Measurements from ENCODE around the gene COL6A2. TPM values are rescaled to one million over a fixed set of nuclear protein-coding genes. Genes with fewer than 3 reads are reported as not detected.
"Not testable (repeated sequence)": the region's sequence is repeated elsewhere in the genome, so short reads cannot be mapped to it uniquely, and the experiment has no call there.

Gene COL6A2
- total RNA-seq, 4 donors from 2014 or later = 321 to 1,200 (median 948) TPM

- intact Hi-C loops (cut with DNase I; ENCODE audit: low total_unique reads) = no loop called here
- TF ChIP-seq CTCF (IDR thresholded peaks at IDR 0.05) (no peak), POLR2A (IDR thresholded peaks at IDR 0.05) (no peak)
- Histone ChIP-seq H3K27ac (peak overlapping the region; percentile 98 to 99), H3K9me3 (no peaks in the 10 kb centered on the region), H3K27me3 (no peaks in the 10 kb centered on the region), H3K36me3 (no peaks in the 10 kb centered on the region), H3K4me1 (peaks cover 5 to 36% of the 10 kb centered on the region in 2 donors), H3K4me3 (no peak overlapping the region)
- DNase-seq = peak in 1 of 2 donors; percentile 24
Measured at GRCh38 chr21:46058431-46059145, 39.3 kb upstream of the COL6A2 start.

- peak in 1 of 2 donors; percentile 25 for DNase-seq
- intact Hi-C loops (cut with DNase I; ENCODE audit: low total_unique reads) = no loop called here
Measured at GRCh38 chr21:46059195-46059594, 38.7 kb upstream of the COL6A2 start.

GRCh38 chr21:46059711-46060455, 38.0 kb upstream of the COL6A2 start:
- DNase-seq = peak in 1 of 2 donors; percentile 20
- H3K9me3 ChIP-seq; intact Hi-C loops (cut with DNase I; ENCODE audit: low total_unique reads): not testable (repeated sequence)

More at GRCh38 chr21:46059195-46059594, 38.7 kb upstream of the COL6A2 start:
- H3K36me3 ChIP-seq = no peaks in the 10 kb centered on the region
- H3K27me3 ChIP-seq = no peaks in the 10 kb centered on the region
- no peak overlapping the region for H3K4me3 ChIP-seq
- no peak for TF ChIP-seq POLR2A (IDR thresholded peaks at IDR 0.05)
- TF ChIP-seq CTCF (IDR thresholded peaks at IDR 0.05) = no peak
- no peaks in the 10 kb centered on the region for H3K9me3 ChIP-seq
- H3K27ac ChIP-seq = peak overlapping the region; percentile 96 to 99
- H3K4me1 ChIP-seq = peaks cover 5 to 33% of the 10 kb centered on the region in 2 donors

GRCh38 chr21:46060596-46061061, 37.3 kb upstream of the COL6A2 start:
- peak; percentile 88 to 93 for DNase-seq
- Histone ChIP-seq H3K36me3 (no peaks in the 10 kb centered on the region), H3K4me3 (no peak overlapping the region), H3K4me1 (peaks cover 15 to 29% of the 10 kb centered on the region in 2 donors), H3K27ac (peak overlapping the region; percentile 96 to 99), H3K9me3 (no peaks in the 10 kb centered on the region), H3K27me3 (no peaks in the 10 kb centered on the region)
- intact Hi-C loops (cut with DNase I; ENCODE audit: low total_unique reads) = no loop called here
- no peak for TF ChIP-seq CTCF (IDR thresholded peaks at IDR 0.05)
- TF ChIP-seq POLR2A (IDR thresholded peaks at IDR 0.05) = peak; percentile 10 to 20

More at GRCh38 chr21:46059711-46060455, 38.0 kb upstream of the COL6A2 start:
- H3K4me3 ChIP-seq, H3K27me3 ChIP-seq, H3K36me3 ChIP-seq: not testable (repeated sequence)
- Histone ChIP-seq H3K4me1 (peaks cover 7 to 27% of the 10 kb centered on the region in 2 donors), H3K27ac (peak overlapping the region; percentile 96 to 99)

GRCh38 chr21:46061063-46061462, 36.8 kb upstream of the COL6A2 start:
- Histone ChIP-seq H3K4me1 (peaks cover 16 to 29% of the 10 kb centered on the region in 2 donors), H3K27me3 (no peaks in the 10 kb centered on the region), H3K27ac (peak overlapping the region; percentile 96 to 99), H3K9me3 (no peaks in the 10 kb centered on the region), H3K36me3 (no peaks in the 10 kb centered on the region), H3K4me3 (no peak overlapping the region)
- no peak for DNase-seq
- intact Hi-C loops (cut with DNase I; ENCODE audit: low total_unique reads) = no loop called here
- TF ChIP-seq POLR2A (IDR thresholded peaks at IDR 0.05) (no peak), CTCF (IDR thresholded peaks at IDR 0.05) (no peak)

Measured in uterus (tissue), 4 donors.